Activated CD8-positive, alpha-beta memory T cell treated with anti-CD3 and anti-CD28 coated beads, Interleukin-2, amount 50 U/mL, for 24 hours (primary cell): Measurements from ENCODE around the gene BLOC1S2.
"Not testable (repeated sequence)": the region's sequence is repeated elsewhere in the genome, so short reads cannot be mapped to it uniquely, and the experiment has no call there.

ENCODE experiments used
- DNase-seq: peaks from one replicate; pipeline ENCODE4 v3.0.0-alpha.2; 2020; ENCODE audit errors: extremely low read depth

BLOC1S2 gene

DNA sequence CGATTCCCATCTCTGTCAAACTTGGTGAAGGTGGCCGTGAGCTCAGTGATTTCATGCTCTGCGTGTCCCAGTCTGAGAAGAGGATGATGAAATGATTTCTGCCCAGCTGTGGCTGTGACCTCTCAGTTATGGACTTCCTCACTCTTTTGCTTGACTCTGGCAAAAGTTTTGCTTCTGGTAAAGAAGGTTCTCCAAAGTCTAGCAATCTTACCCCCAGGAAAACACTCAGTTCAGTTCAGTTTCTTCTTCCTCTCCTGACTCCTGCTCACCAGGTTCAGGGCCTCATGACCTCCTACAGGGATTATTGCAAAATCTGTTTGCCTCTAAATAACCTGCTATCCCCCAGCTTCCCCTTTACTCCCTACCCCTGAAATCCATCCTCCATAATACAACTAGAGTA lies 4.9 kb upstream of the BLOC1S2 start:
- DNase-seq, result no peak

DNA sequence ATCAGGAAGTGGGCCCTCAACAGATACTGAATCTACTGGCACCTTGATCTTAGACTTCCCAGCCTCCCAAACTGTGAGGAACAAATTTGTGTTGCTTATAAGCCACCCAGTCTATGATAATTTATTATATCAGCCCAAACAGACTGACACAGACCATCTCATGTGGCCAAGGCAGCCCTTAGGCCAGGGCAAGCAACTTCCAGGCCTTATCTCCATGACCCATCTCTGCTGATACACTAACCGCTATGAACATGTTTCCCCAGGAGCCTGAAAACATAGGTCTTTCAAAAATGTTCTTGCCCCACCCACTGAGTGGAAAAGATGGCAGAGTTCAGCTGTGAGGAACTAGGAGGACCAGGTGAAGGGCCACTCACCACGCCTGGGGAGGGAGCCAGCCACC lies 3.2 kb upstream of the BLOC1S2 start:
- DNase-seq, result no peak

DNA sequence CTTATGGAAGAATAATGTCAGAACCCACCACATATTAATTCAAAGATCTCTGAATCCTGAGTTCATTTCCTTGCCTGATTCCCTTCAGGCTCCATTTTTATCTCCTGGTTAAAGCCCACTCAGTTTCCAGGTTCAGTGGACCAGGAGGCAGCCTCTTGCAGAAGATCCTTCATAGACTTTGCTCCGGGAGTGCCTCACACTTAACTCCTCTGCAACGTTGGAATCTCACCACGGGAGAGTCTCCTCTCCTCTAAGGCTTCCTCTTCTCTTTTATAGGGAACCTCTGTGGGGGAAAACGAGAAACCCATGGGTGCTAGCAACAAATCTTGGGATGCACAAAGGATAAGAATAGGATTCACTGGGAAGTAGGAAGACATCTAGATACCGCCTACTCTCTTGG lies 1.7 kb upstream of the BLOC1S2 start:
- no peak for DNase-seq

DNA sequence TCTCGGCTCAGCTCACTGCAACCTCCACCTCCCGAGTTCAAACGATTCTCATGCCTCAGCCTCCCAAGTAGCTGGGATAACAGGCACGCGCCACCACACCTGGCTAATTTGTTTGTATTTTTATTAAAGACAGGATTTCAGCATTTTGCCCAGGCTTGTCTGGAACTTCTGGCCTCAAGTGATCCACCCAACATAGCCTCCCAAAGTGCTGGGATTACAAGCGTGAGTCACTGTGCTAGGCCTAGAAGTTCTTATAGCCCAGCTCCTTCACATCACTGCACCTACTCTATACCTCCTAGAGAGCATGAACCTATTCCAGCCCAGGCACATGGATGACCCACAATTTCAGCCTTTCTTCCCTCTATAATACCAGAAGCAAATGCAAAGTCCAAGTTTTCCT lies 1.3 kb upstream of the BLOC1S2 start:
- DNase-seq, result no peak

DNA sequence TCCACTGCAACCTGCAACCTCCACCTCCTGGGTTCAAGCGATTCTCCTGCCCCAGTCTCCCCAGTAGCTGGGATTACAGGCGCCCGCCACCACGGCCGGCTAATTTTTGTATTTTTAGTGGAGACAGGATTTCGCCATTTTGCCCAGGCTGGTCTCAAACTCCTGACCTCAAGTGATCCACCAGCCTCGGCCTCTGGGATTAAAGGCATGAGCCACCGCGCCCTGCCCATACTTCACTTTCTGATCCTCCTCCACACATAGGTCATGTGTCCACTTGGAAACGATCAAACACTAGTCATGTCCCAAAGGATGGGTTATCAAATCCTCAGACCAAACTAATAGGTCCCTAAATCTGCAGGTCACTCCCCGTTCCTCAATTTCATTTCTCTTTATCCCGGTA lies 1.2 kb downstream of the BLOC1S2 start:
- not testable (repeated sequence) for DNase-seq

DNA sequence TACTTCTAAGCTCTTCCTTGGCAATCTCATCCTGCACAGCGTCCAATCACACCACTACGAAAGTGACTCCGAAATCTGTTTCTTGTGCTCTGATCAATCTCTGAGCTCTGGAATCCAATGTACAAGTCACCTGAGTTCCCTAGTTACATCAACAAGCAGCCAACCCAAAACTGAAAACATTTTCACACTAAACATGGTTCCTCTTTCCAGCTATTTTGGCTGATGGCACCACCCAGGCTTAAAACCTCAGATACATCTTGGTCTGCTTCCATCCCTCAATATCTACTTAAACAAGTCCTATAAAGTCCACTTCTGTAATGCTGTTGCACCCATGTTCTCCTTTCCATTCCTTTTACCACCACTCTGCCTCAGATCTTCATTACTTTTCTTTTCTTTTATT lies 3.6 kb downstream of the BLOC1S2 start:
- no peak for DNase-seq

DNA sequence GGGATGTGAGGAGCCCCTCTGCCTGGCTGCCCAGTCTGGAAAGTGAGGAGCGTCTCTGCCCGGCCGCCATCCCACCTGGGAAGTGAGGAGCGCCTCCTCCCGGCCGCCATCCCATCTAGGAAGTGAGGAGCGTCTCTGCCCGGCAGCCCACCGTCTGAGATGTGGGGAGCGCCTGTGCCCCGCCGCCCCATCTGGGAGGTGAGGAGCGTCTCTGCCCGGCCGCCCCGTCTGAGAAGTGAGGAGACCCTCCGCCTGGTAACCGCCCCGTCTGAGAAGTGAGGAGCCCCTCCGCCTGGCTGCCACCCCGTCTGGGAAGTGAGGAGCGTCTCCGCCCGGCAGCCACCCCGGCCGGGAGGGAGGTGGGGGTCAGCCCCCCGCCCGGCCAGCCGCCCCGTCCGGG lies 9.5 kb downstream of the BLOC1S2 start:
- DNase-seq, result not testable (repeated sequence)

DNA sequence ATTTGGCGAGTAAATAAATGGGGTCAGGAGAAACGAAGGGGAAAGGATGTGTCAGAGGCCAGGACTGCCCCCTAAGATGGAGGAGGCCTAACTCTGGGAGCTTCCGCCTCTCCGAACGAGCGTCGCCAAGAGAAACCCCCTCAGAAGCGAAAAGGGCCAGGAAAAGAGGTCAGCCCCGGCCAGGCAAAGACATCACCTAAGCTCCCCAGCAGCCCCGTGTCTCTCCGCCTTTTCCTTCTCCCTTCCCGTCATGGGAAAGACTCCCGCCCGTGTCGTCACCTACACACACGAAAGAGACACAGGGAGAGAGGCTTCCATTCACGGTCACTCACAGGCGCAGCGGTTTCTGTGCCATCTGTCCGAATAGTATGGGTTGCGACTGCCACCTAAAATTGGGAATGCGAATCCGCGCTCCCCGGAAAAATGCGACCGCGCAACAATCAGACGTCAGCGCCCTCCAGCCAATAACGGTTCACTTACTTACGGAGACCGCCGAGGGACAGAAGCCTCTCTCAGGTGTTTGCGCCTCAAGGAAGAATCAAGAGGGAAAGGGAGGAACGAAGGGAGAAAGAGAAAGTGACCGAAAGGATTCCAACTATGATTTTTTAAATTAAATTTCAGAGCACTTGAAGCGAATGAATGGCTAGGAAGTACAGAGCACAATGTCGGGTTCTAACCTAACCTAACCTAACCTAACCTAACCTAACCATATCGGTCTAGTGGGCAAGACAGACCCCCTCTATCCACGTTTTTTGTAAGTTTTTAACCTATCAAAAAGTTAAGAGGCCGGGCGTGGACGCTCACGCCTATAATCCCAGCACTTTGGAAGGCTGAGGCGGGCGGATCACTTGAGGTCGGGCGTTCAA lies 19.0 kb downstream of the BLOC1S2 start, which contains the start of gene CWF19L1:
Gene CWF19L1 (minus strand): TSS at position 400 of the 866 bp plus-strand sequence. CDS start 45 bp downstream, at position 355.
- peak; percentile 59 for DNase-seq

DNA sequence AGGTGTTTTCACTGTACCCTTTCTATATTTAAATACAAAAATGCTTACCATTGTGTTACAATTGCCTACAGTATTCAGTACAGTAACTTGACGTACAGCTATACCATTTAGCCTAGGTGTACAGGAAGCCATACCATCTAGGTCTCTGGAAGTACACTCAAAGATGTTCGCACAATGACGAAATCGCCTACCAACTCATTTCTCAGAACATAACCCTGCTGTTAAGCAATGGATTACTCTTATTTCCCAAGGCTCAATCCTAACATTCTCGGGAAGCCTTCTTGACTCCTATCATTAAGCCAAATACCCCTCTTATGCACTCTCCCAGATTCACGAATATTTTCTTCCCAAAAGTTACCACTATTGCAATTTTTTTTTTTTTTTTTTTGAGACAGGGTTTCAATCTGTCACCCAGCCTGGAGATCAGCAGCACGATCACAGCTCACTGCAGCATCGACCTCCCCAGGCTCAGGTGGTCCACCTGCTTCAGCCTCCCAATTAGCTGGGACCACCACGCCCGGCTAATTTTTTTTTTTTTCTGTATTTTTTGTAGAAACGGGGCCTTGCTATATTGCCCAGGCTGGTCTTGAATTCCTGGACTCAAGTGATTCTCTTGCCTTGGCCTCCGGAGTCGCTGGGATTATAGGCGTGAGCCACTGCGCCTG lies 20.5 kb downstream of the BLOC1S2 start:
- no peak for DNase-seq

DNA sequence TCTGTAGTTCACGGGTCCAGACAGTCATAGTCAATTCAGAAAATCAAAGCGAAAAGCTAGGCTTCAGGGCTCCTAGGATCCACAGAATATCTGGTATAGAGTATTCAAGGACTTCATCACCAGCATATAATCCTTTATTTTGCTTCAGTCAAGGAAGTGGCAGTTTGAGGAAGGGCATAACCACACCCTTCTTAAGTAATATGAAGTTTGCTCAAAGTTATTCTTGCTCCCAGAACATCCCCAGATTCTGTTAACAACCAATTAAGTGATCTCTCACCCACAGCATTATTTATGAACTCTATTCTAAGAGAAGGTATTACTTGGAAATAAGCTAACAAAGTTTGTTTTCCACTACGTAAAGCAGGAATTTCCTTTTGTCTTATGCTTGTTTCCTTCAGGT lies 32.3 kb downstream of the BLOC1S2 start:
- DNase-seq, result no peak

DNA sequence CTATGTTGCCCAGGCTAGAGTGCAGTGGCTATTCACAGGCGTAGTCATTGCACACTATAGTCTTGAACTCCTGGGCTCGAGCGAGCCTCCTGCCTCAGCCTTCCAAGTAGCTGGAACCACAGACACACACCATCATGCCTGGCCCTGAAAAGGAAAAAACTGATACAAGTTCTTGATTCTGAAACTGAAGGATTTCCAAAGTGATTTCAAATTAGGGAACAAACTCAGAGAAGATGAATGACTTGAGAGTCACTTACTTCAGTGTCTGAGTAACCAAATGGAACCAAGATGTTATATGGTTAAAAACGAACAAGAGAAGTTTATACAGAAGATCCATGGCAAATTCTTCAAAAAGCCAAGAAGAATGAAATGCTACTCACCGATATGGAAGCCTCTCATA lies 33.4 kb downstream of the BLOC1S2 start:
- DNase-seq, result no peak

DNA sequence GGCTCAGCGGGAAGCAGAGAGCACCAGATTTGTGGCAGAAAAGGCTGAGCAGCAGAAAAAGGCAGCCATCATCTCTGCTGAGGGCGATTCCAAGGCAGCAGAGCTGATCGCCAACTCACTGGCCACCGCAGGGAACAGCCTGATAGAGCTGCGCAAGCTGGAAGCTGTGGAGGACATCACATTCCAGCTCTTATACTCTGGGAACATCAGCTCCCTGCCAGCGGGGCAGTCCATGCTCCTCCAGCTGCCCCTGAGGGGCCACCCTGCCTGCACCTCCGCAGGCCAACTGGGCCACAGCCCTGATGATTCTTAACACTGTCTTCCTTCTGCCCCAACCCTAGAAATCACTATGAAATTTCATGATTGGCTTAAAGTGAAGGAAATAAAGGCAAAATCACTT lies 37.7 kb downstream of the BLOC1S2 start:
- no peak for DNase-seq

DNA sequence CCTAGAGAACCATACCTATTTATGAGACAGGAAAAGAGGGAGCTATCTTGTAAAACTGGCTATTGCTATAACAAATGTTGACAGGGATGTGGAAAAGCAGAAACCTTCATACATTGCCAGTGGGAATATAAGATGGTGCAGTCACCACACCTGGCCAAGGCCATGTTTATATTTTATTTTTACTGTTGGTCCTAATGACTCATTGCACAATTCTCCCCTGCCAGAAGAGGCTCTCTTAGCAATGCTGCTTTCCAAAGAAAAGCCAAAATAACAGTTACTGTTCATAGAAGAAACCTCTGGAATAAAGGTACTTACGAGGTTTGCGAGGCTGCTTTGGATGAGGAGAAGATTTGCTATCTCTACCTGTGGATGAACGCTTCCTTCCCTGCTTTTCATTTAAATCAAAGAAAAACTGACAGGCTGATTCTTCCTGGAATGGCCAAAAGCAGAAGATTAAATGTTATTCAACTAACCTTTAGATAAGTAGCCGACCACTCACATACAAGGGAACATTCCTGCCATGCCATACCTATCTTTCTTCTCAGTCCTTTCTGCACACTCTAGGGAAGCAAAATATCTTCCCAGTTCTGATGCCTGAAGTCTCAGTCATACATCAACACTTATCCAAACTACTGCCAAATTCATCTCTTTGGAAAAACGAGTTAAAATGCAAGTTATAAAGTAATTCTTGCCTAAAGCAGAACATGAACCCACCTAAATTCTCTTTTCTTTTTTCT lies 40.8 kb downstream of the BLOC1S2 start:
- no peak for DNase-seq

DNA sequence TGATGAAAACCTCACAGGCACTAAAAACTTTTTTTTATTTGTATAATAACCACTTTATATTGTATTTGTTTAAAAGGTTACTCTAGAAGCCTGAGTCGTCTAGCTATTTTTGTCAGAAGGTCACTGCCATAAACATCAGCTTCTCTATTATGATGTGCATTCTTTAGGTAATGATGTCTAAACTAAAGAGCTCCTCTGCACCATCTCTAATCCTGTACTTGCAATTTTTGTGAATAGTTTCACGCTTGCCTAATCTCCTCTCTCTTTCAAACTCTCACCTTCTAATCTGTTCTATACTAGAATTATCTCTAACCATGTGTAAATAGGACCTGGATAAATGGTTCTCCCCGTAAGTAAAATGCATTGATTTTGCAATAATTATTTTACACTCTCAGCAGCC lies 46.6 kb downstream of the BLOC1S2 start:
- no peak for DNase-seq

DNA sequence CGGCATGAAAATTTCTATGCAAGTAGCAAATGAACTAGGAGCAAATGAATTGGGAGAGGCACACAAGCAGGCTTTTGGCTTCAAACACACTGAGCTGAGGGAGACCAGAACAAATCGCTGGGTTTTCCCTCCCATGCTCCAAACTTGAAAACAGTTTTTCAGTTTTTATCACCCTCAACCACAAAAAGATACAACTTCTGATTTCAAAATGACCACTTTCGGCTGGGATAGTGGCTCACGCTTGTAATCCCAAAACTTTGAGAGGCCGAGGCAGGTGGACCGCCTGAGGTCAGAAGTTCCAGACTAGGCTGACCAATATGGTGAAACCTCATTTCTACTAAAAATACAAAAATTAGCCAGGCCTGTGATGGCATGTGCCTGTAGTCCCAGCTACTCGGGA lies 48.1 kb downstream of the BLOC1S2 start:
- no peak for DNase-seq

DNA sequence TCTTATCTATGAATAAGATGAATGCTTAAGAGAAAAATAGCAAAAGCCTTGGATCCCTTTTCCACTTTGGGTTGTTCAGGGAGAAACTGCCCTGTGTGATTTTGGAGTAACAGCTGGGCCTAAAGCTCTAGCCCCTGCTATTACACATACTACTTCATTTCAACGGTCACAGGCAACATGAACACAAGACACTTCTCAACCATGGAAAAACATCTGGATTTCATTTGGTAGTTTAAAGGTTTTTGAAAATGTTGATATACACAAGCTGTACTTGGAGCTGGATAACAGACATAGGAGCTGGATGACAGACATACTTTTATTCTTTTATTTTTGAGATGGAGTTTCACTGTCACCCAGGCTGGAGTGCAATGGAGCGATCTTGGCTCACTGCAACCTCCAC lies 54.4 kb downstream of the BLOC1S2 start:
- DNase-seq, result no peak

DNA sequence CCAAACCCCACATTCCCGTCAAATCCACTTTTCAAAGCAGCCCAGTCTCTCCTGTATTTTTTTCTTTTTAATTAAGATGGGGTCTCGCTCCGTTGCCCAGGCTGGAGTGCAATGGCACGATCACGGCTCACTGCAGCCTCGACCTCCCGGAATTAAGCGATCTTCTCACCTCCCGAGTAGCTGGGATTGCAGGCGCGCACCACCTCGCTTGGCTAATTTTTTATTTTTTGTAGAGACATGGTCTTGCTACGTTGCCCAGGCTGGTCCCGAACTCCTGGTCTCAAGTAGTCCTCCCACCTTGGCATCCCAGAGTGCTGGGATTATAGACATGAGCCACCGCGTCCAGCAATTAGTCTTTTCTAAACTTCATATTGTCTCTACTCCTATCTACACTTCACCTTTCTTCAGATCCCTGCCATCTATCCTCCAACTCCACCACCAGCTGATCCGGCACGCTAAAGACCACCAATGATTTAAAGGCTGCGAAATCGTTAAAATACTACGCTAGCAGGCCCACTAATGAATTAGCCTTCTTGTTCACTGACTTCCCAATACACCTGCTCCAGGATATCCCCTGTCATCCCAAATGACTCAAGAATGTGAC lies 56.6 kb downstream of the BLOC1S2 start:
- no peak for DNase-seq

DNA sequence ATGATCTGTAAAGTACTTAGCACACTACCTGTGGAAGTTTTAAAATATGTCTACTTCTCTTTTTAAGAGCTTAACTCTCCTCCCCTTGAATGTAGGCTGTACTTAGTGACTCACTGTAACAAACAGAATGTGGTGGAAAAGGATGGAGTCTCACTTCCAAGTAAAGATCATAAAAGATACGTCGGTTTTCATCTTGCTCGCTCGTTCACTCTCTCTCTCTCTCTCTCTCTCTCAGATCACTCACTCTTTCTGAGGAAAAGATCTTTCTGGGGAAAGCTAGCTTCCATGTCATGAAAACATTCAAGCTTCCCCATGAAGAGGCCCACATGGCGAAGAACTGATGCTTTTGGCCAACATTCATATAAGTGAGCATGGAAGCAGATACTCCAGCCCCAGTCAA lies 62.6 kb downstream of the BLOC1S2 start:
- DNase-seq, result no peak
